ENCODE results near the gene AP1M2. TPM values are rescaled to one million over a fixed set of nuclear protein-coding genes. Genes with fewer than 3 reads are reported as not detected.

The AP1M2 gene
- total RNA-seq, 1 experiment from 2014 or later = 126 TPM

GRCh38 chr19:10634430-10634829 is 47.3 kb upstream of the AP1M2 start:
- H3K36me3 ChIP-seq (ENCODE audit: low read depth) = peaks cover 9% of the 10 kb centered on the region; the same call in 1 of the 2 replicates
- no peak overlapping the region for H3K4me2 ChIP-seq
- H2AFZ ChIP-seq = no peak overlapping the region
- no peaks in the 10 kb centered on the region for H3K27me3 ChIP-seq (ENCODE audit: insufficient read depth, low read depth)
- no peaks in the 10 kb centered on the region for H4K20me1 ChIP-seq (ENCODE audit: insufficient read depth)
- no peaks in the 10 kb centered on the region for H3K9me2 ChIP-seq (ENCODE audit: insufficient read depth)
- intact Hi-C loops (cut with micrococcal nuclease; ENCODE audit: unreplicated experiment) = no loop called here
- CTCF ChIA-PET = no interaction called here
- no peaks in the 10 kb centered on the region for H3K79me2 ChIP-seq (ENCODE audit: low read depth)
- no peak overlapping the region for H3K27ac ChIP-seq
- H3K4me3 ChIP-seq = no peak overlapping the region
- no peak for TF ChIP-seq EZH2 (IDR thresholded peaks at IDR 0.05; ENCODE audit: low read depth)
- TF ChIP-seq, protein P1, sequence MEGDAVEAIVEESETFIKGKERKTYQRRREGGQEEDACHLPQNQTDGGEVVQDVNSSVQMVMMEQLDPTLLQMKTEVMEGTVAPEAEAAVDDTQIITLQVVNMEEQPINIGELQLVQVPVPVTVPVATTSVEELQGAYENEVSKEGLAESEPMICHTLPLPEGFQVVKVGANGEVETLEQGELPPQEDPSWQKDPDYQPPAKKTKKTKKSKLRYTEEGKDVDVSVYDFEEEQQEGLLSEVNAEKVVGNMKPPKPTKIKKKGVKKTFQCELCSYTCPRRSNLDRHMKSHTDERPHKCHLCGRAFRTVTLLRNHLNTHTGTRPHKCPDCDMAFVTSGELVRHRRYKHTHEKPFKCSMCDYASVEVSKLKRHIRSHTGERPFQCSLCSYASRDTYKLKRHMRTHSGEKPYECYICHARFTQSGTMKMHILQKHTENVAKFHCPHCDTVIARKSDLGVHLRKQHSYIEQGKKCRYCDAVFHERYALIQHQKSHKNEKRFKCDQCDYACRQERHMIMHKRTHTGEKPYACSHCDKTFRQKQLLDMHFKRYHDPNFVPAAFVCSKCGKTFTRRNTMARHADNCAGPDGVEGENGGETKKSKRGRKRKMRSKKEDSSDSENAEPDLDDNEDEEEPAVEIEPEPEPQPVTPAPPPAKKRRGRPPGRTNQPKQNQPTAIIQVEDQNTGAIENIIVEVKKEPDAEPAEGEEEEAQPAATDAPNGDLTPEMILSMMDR (conservative IDR thresholded peaks at IDR 0.05) = no peak
- POLR2A ChIA-PET (ENCODE audit: unreplicated experiment) = no interaction called here
- no peaks in the 10 kb centered on the region for H3K9me3 ChIP-seq (ENCODE audit: insufficient read depth, low read depth)
- no peaks in the 10 kb centered on the region for H3K4me1 ChIP-seq (replicated peaks; ENCODE audit: insufficient read depth)
- BruUV-seq (replicated peaks) = no TSS peak
- no peak for DNase-seq
- H3F3A ChIP-seq (ENCODE audit: insufficient read depth, low read depth) = peaks cover 12% of the 10 kb centered on the region; the same call in 1 of the 2 replicates

GRCh38 chr19:10631874-10632273 is 44.8 kb upstream of the AP1M2 start:
- Histone ChIP-seq H3K27me3 (ENCODE audit: insufficient read depth, low read depth) (no peaks in the 10 kb centered on the region), H3K4me2 (no peak overlapping the region), H3K9me3 (ENCODE audit: insufficient read depth, low read depth) (no peaks in the 10 kb centered on the region), H4K20me1 (ENCODE audit: insufficient read depth) (no peaks in the 10 kb centered on the region), H3K9me2 (ENCODE audit: insufficient read depth) (no peaks in the 10 kb centered on the region), H3K79me2 (ENCODE audit: low read depth) (peaks cover 20% of the 10 kb centered on the region), H3K4me1 (replicated peaks; ENCODE audit: insufficient read depth) (peaks cover 12% of the 10 kb centered on the region; the same call in 1 of the 2 replicates), H3F3A (ENCODE audit: insufficient read depth, low read depth) (peaks cover 4% of the 10 kb centered on the region; the same call in 1 of the 2 replicates), H3K4me3 (no peak overlapping the region), H3K36me3 (ENCODE audit: low read depth) (peaks cover 13% of the 10 kb centered on the region), H3K27ac (no peak overlapping the region), H2AFZ (no peak overlapping the region)
- BruUV-seq (replicated peaks) = no TSS peak
- TF ChIP-seq EZH2 (IDR thresholded peaks at IDR 0.05; ENCODE audit: low read depth) = no peak
- TF ChIP-seq, protein P1 (conservative IDR thresholded peaks at IDR 0.05) = no peak
- ChIA-PET POLR2A (ENCODE audit: unreplicated experiment) (no interaction called here), CTCF (no interaction called here)
- DNase-seq = no peak
- intact Hi-C loops (cut with micrococcal nuclease; ENCODE audit: unreplicated experiment) = no loop called here

DNA sequence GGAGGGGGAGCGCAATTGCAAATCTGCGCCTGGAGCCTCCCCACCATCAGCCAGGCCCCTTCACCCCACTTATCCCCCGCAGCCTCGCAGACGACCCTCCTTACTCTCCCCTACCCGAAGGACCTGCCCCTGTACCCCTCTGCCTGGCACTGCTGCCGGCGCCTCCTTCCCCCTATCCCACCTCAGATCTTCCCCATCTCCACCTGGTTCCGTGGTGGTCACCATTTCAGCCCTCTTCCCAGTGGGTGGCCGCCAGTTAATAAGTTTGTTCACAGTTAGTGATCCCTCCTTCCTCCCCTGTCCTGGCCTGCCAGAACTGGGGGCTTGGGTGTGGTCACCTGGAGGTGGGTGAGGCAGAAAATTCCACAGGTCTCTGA is 38.6 kb upstream of the AP1M2 start:
- BruUV-seq (replicated peaks) = TSS peak; percentile 62
- ChIA-PET POLR2A (ENCODE audit: unreplicated experiment) (interaction anchor here (0.6 kb wide), 1 partner anchor 32 kb away, joined by 4 read pairs; no protein-coding TSS in a partner anchor), CTCF (no interaction called here)
- H3K9me3 ChIP-seq (ENCODE audit: insufficient read depth, low read depth) = no peaks in the 10 kb centered on the region
- intact Hi-C loops (cut with micrococcal nuclease; ENCODE audit: unreplicated experiment) = loop anchor here (1.0 to 2.0 kb wide), 3 partner anchors 8 to 39 kb away; partner anchors contain the start of gene AP1M2
- H3K27me3 ChIP-seq (ENCODE audit: insufficient read depth, low read depth) = no peaks in the 10 kb centered on the region
- peak overlapping the region; percentile 56 for H3K27ac ChIP-seq
- TF ChIP-seq, protein P1 (conservative IDR thresholded peaks at IDR 0.05) = no peak
- no peak for TF ChIP-seq EZH2 (IDR thresholded peaks at IDR 0.05; ENCODE audit: low read depth)
- H3K4me2 ChIP-seq = peak overlapping the region; percentile 88
- H4K20me1 ChIP-seq (ENCODE audit: insufficient read depth) = no peaks in the 10 kb centered on the region
- peak overlapping the region; percentile 72 for H2AFZ ChIP-seq
- peaks cover 13% of the 10 kb centered on the region for H3K36me3 ChIP-seq (ENCODE audit: low read depth)
- peak overlapping the region; percentile 83 for H3K4me3 ChIP-seq
- H3K9me2 ChIP-seq (ENCODE audit: insufficient read depth) = no peaks in the 10 kb centered on the region
- peaks cover 17% of the 10 kb centered on the region; the same call in 1 of the 2 replicates for H3F3A ChIP-seq (ENCODE audit: insufficient read depth, low read depth)
- peaks cover 39% of the 10 kb centered on the region for H3K79me2 ChIP-seq (ENCODE audit: low read depth)
- DNase-seq = no peak
- peaks cover 61% of the 10 kb centered on the region for H3K4me1 ChIP-seq (replicated peaks; ENCODE audit: insufficient read depth)

All from PC-9 (cell line).